Ramos (cell line): ENCODE results near the gene ADM.

Experiments used
- in situ Hi-C: fragments of 300-500 bp; cut with MboI; formaldehyde crosslinking; loops from one replicate; pipeline ENCODE4 v1.14.3; 2022; ENCODE audit warnings: low sequenced_read_pairs; ENCODE audit not compliant: unreplicated experiment

Gene ADM

DNA sequence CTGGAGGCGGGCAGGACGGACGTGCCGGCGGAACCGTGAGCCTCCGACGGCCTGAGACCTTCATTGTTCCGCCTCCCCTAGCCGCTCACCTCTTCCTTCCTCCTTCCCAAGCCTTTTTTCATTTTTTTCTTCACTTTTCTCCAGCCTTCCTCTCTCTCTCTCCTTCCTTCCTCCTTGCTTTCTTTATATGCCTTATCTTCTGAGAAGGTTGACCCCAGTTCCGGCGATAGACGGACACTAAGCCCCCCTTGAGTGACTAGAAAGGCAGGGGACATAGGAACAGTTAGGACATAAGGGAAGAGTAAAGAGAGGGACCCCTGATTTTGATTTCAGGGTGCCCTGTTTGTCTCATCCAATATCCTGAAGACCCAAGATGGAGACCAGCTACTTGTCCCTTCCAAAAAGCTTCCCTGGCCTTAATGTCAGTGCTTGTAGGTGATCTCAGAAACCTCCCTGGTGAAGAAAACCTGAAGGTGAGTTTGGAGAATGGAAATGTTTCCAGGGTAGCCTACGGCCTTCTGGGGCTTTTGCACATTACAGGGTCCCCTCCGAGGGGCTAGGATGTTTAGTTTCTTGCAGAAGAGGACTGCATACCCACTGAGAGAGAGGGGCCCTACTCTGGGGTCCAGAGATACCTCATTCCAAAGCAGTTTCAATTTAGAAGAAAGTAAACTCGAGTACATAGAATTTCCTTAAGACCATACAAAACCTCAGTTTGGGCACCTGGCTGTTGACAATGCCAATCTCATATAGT, 3.5 kb downstream of the ADM start:
- in situ Hi-C loops = no loop called here

- in situ Hi-C loops = loop anchor here (10.0 kb wide), 2 partner anchors 445 to 695 kb away; no protein-coding TSS in a partner anchor
Observed at GRCh38 chr11:10309163-10310093, 4.6 kb downstream of the ADM start.

GRCh38 chr11:10310301-10310841, 5.5 kb downstream of the ADM start:
- in situ Hi-C loops = loop anchor here (10.0 kb wide), 2 partner anchors 446 to 696 kb away; no protein-coding TSS in a partner anchor

DNA sequence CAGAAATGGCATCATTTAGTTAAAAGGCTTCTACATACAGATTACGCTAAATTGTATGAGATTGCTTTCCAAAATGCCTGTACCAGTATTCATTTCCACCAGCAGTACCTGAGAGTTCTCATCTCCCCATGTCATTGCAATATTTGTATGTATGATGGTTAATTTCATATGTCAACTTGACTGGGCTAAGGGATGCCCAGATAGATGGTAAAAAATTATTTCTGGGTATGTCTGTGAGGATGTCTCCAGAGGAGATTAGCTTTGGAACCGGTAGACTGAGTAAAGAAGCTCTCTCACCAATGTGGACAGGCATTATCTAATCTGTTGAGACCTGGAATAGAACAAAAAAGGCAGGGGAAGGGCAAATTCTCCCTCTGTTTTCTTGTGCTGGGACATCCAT, 6.9 kb downstream of the ADM start:
- in situ Hi-C loops = loop anchor here (10.0 kb wide), 2 partner anchors 447 to 697 kb away; no protein-coding TSS in a partner anchor

- in situ Hi-C loops = loop anchor here (10.0 kb wide), 2 partner anchors 450 to 700 kb away; no protein-coding TSS in a partner anchor
Observed at GRCh38 chr11:10314199-10315072, 9.6 kb downstream of the ADM start.

DNA sequence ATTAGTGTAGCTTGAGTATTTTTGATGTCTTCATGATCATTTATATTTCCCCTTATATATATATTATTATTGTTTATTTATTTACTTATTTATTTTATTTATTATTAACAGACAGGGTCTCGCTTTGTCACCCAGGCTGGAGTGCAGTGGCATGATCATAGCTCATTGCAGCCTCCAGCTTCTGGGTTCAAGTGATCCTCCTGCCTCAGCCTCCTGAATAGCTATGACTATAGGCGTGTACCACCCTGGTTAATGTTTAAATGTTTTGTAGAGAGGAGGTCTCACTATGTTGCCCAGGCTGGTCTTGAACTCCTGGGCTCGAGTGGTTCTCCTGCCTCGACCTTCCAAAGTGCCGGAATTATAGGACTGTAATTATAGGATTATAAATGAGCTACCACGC, 10.2 kb downstream of the ADM start:
- in situ Hi-C loops = loop anchor here (10.0 kb wide), 2 partner anchors 450 to 700 kb away; no protein-coding TSS in a partner anchor

DNA sequence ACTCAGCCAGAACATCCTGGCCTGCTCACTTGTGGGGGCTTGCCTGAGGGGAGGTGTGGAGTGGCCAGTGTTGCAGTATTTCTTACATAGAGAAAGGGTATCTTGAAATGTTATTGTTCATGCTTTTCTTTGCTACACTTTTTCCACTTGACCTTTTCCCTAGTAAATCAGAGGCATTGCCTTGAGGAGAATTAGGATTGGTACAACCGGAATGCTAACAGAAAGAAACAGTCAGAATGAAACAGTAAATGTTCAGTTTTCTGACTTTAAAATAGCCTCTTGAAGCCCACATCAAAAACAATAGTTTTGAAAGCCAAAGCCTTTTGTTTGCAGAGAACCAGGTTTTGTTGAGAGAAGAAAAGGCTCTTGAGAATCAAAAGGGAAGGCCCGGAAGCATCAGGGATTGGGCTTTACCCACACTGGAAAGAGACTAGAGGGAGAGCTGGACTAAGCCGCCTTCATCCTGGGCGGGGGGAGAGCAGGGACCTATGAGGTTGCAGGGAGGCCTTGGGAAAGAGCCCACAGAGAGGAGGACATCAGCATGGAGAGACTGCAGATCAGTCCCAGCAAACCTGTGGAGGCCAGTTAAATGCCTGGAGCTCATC, 12.4 kb downstream of the ADM start:
- in situ Hi-C loops = loop anchor here (10.0 kb wide), 2 partner anchors 452 to 702 kb away; no protein-coding TSS in a partner anchor

DNA sequence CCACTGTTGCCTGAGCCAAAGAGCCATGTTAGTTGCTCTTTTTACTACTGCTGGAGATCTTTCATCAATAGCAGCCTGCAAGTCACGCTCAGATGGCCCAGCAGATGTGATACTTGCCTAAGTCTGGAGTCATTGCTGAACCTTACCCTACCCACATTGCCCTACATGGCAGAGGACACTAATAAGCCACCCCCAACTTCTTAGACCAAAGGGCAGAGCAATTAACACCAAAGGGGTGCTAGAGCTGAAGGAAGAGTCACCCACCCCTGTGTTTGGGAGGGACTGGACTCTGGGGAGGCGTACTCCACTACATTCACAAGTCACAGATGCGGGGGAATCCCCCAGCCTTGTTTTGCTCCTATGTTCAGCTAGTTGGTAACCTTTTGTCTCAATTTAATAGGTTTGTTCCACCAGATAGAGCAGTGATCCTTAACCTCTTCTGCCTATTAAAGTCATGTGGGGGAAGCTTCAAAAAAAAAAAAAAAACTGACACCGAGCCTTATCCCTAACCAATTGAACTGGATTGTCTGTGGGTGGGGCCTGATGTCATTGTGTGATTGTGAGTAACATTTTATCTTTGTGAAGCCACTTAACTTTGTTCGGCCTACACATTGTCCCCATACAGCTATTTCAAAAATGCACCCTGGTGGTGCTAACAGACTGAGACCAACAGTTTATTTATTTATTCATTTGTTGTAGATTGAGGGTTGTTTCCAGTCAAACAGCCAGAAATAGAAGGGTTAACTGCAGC, 13.1 kb downstream of the ADM start:
- in situ Hi-C loops = loop anchor here (10.0 kb wide), 2 partner anchors 453 to 703 kb away; no protein-coding TSS in a partner anchor

DNA sequence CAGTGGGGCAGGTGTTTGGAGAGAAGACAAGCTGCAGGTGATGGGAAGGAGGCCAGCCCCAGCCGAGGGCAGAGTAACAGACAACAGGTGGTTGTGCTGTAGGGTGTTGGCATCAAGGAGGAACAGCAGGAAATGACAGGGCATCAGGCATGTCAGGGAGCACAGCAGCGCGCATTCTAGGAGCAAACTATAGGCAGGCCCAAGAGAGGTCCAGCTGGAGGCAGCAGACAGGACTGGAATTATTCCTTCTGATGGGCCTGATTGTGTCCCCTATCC, 13.6 kb downstream of the ADM start:
- in situ Hi-C loops = loop anchor here (10.0 kb wide), 2 partner anchors 454 to 704 kb away; no protein-coding TSS in a partner anchor

DNA sequence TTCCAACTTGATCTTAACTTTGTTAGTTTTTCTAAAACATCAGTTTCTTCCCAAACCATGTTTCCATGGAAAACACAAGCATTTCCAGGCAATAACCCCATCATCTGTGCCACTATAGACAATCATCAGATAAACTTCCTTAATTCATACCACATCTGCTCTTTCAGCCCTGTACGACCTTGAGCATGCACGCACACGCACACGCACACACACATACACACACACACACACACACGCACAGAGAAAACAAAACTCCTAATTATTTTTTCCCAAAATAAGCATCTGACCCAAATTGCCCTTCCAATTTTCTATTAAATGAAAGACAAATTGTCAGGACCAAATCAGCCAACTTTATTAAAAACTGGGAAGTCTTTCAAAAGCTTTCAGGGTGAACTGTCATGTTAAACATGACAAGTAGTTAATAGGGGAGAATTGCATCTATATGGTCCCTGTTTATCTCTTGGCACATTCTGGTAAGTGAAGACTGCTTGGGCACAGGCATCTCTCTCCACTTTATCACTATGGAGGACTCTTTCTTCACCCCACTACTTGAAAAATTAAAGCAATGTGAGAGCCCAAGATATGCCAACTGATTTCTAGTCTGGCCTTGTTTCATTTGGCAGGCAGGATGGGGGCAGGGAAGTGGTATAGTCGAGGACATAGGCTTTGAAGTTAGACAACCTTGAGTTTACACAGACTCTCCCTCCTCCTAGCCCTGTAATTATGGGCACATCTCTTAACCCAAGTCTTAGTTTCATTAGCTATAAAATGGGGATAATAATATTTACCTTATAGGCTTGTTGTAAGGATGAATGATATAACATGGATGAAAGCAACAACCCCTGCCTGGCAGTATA, 15.1 kb downstream of the ADM start:
- in situ Hi-C loops = loop anchor here (5.0 to 10.0 kb wide), 4 partner anchors 115 to 705 kb away; no protein-coding TSS in a partner anchor

DNA sequence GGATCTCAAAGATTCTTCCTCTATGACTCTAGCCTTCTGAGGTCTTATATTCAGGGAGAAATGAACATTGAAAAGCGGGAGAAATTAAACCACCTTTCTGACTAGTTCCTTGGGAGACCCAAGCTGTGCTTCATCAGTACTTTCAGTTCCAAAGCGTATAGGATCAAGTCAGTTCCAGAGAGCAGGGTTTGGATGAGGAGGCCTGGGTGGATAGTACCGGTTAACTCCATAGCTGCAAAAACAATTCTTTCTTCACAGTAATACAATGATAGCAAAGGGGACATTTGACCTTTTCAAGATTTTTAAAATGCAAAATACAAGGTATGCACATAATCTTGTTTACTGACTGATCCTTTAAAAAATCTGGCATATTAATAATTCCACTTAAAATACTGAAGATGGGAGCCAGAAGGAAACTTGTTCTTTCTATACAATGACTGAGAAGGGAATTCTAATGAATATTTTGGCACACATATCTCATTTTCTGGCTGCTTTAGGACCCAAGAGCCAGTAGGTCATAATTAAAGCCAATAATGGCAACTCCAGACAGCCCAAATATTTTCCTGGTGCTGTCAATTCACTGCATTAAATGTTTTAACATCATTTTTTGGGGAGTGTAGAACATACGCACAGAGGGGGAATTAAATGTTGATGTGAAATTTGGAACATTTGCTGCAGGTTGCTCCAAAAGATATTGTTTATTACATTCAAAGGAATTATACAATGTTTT, 16.0 kb downstream of the ADM start:
- in situ Hi-C loops = loop anchor here (5.0 to 10.0 kb wide), 2 partner anchors 116 to 559 kb away; no protein-coding TSS in a partner anchor

DNA sequence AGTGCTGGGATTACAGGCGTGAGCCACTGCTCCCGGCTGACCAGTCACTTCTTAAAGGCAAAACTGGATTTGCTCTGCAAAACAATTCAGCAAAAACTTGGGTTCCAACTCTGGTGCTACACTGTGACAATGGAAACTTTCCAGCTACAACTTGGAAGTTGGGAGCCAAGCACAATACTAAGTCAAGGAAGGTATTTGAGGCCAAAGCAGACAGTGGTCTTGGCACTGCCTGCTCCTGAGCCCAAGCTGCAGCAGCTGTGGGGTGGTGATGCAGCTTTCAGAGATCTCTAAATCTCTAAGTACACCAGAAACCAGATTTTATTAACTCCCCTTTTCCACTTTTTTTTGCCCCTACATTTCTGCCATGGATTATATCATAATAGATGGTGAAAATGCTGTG, 17.5 kb downstream of the ADM start:
- in situ Hi-C loops = loop anchor here (5.0 to 10.0 kb wide), 2 partner anchors 118 to 560 kb away; no protein-coding TSS in a partner anchor

- in situ Hi-C loops = loop anchor here (5.0 to 10.0 kb wide), 2 partner anchors 118 to 561 kb away; no protein-coding TSS in a partner anchor
Observed at GRCh38 chr11:10322830-10323792, 18.2 kb downstream of the ADM start.

DNA sequence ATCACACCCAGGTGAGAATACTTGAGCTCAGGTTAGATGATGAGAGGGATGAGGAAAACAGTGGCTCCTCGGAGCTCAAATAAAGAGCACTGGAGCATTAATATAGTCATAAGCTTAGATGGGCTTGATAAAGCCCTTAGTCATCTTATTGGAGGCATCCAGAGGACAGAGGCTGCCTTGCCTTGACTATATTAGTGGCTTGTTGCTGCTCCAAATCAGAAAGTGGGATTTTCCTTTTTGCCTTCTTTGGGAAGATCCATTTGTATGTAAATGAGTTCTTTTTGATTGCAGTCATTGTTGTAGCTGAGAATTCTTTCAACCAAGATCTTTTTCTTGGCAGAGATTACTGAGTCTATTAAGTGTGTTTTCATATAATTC, 18.9 kb downstream of the ADM start:
- in situ Hi-C loops = loop anchor here (5.0 to 10.0 kb wide), 2 partner anchors 119 to 561 kb away; no protein-coding TSS in a partner anchor

DNA sequence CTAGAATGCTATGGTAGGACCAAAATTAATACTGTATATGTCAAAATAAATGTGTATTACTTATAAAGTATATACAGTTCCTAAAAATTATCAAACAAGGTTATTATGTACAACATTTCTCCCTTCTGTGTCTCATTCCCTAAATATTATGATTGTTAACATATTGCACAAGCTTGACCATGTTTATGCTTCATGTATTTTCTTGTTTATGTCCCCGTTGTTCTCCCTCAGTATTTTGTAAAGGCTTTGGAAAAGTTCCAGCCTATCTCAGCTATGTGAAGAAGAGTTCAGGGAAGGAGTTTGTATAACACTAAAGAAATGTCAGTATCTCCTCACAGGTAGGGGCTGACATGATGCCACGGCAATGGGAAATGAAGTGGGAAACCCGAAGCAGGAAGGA, 19.6 kb downstream of the ADM start:
- in situ Hi-C loops = loop anchor here (5.0 to 10.0 kb wide), 2 partner anchors 120 to 562 kb away; no protein-coding TSS in a partner anchor
